GM23248 (cell line): ENCODE data around the gene HSD11B1L.

Experiments used
- EZH2 ChIP-seq: fragments of 200-600 bp; sonication (generic); IDR thresholded peaks from 2 replicates; pipeline ENCODE4 v1.6.1; 2018; ENCODE audit warnings: antibody characterized with exemption, mild to moderate bottlenecking; ENCODE audit not compliant: insufficient read depth, poor library complexity, severe bottlenecking
- EZH2phosphoT487 ChIP-seq: fragments of 200-600 bp; sonication (generic); IDR thresholded peaks from 2 replicates; pipeline ENCODE4 v1.6.1; 2018; ENCODE audit warnings: antibody characterized with exemption, moderate library complexity, mild to moderate bottlenecking, low read depth; ENCODE audit not compliant: insufficient read depth

GRCh38 chr19:5719961-5720790 is 39.3 kb downstream of the HSD11B1L start, which contains the start of the genes CATSPERD and LONP1:
- no peak for TF ChIP-seq EZH2
- TF ChIP-seq EZH2phosphoT487: no peak
